Neuronal stem cell (in vitro differentiated cells): ENCODE measurements around the gene TGM5.

Experiments used
- DNase-seq: peaks from one replicate; pipeline ENCODE4 v3.0.0-alpha.2; 2013; ENCODE audit warnings: low spot score
- H2AFZ ChIP-seq: one replicate; pipeline ENCODE4 v1.6.1; 2013; ENCODE audit warnings: mild to moderate bottlenecking, low read length, inconsistent platforms
- H2AK5ac ChIP-seq: 2 replicates; pipeline ENCODE4 v1.6.1; 2013; ENCODE audit warnings: low read depth, mild to moderate bottlenecking, inconsistent platforms, low read length, moderate library complexity, mixed read lengths
- H2BK120ac ChIP-seq: 2 replicates; pipeline ENCODE4 v1.6.1; 2013; ENCODE audit warnings: low read depth, mild to moderate bottlenecking, inconsistent platforms, low read length, moderate library complexity, mixed read lengths
- H2BK12ac ChIP-seq: one replicate; pipeline ENCODE4 v1.6.1; 2013; ENCODE audit warnings: low read length, inconsistent platforms
- H2BK15ac ChIP-seq: 2 replicates; pipeline ENCODE4 v1.6.1; 2013; ENCODE audit warnings: mild to moderate bottlenecking, low read length, inconsistent platforms, mixed read lengths
- H2BK5ac ChIP-seq: one replicate; pipeline ENCODE4 v1.6.1; 2013; ENCODE audit warnings: inconsistent platforms, mild to moderate bottlenecking, low read length, moderate library complexity
- H3K14ac ChIP-seq: one replicate; pipeline ENCODE4 v1.6.1; 2013; ENCODE audit warnings: low read length, inconsistent platforms
- H3K18ac ChIP-seq: 2 replicates; pipeline ENCODE4 v1.6.1; 2013; ENCODE audit warnings: low read length, inconsistent platforms
- H3K23ac ChIP-seq: 2 replicates; pipeline ENCODE4 v1.6.1; 2013; ENCODE audit warnings: low read depth, mild to moderate bottlenecking, mixed read lengths, low read length, inconsistent platforms; ENCODE audit not compliant: poor library complexity
- H3K27ac ChIP-seq: replicated peaks from 3 replicates; pipeline ENCODE4 v1.5.1; 2013; ENCODE audit warnings: low read length, inconsistent platforms
- H3K27me3 ChIP-seq, 3 experiments: 2 replicates each; pipeline ENCODE4 v1.6.1; 2013; ENCODE audit warnings: low read length in 3 of 3, mild to moderate bottlenecking in 2 of 3, inconsistent platforms in 1 of 3, low read depth in 1 of 3, mixed read lengths in 1 of 3, moderate library complexity in 1 of 3; ENCODE audit not compliant: control insufficient read depth in 3 of 3, insufficient read depth in 3 of 3
- H3K36me3 ChIP-seq, 2 donors: replicated peaks in 1 of 2; 2 replicates each; pipeline ENCODE4 v1.6.1; 2013; ENCODE audit warnings: low read length in 2 of 2; ENCODE audit not compliant: control insufficient read depth in 2 of 2, insufficient read depth in 2 of 2
- H3K4ac ChIP-seq: 2 replicates; pipeline ENCODE4 v1.6.1; 2013; ENCODE audit warnings: inconsistent platforms, mild to moderate bottlenecking, low read length, moderate library complexity
- H3K4me1 ChIP-seq, 2 donors: 1 replicate in 1 of 2; 2 replicates in 1 of 2; pipeline ENCODE4 v1.6.1; 2013; ENCODE audit warnings: low read length in 2 of 2, low read depth in 1 of 2; ENCODE audit not compliant: control insufficient read depth in 2 of 2, insufficient read depth in 1 of 2
- H3K4me2 ChIP-seq: one replicate; pipeline ENCODE4 v1.6.1; 2013; ENCODE audit warnings: mild to moderate bottlenecking, low read length, inconsistent platforms; ENCODE audit not compliant: insufficient read depth, poor library complexity, severe bottlenecking
- H3K4me3 ChIP-seq, 2 donors: 2 replicates each; pipeline ENCODE4 v1.5.1; 2013; ENCODE audit warnings: low read length in 2 of 2, mild to moderate bottlenecking in 2 of 2, inconsistent platforms in 1 of 2, moderate library complexity in 1 of 2
- H3K79me1 ChIP-seq: one replicate; pipeline ENCODE4 v1.6.1; 2013; ENCODE audit warnings: low read depth, mild to moderate bottlenecking, inconsistent platforms, low read length, moderate library complexity
- H3K9ac ChIP-seq: one replicate; pipeline ENCODE4 v1.6.1; 2013; ENCODE audit warnings: mild to moderate bottlenecking, low read depth, low read length, inconsistent platforms; ENCODE audit not compliant: poor library complexity
- H3K9me3 ChIP-seq, 2 donors: replicated peaks in 1 of 2; 2 replicates each; pipeline versions ENCODE3 to v1.6.1; 2013; ENCODE audit warnings: low read length in 2 of 2, mild to moderate bottlenecking in 2 of 2, inconsistent platforms in 1 of 2, low read depth in 1 of 2, mixed read lengths in 1 of 2, moderate library complexity in 1 of 2; ENCODE audit not compliant: control insufficient read depth in 2 of 2, insufficient read depth in 1 of 2
- H4K8ac ChIP-seq: one replicate; pipeline ENCODE4 v1.6.1; 2013; ENCODE audit warnings: low read depth, mild to moderate bottlenecking, inconsistent platforms, low read length, moderate library complexity
- H4K91ac ChIP-seq: one replicate; pipeline ENCODE4 v1.6.1; 2013; ENCODE audit warnings: low read length, low read depth, mild to moderate bottlenecking, inconsistent platforms; ENCODE audit not compliant: poor library complexity
- WGBS, 2 donors: extraction: QIAGEN DNeasy Blood & Tissue Kit; methylation state at CpG; one replicate each; pipeline ENCODE4 v1.1.7; 2013; ENCODE audit warnings: missing lambda C conversion rate in 2 of 2, mixed read lengths in 1 of 2; ENCODE audit not compliant: insufficient read length in 2 of 2, insufficient replicate concordance in 1 of 2; ENCODE audit errors: extremely low coverage in 2 of 2; 5-methylcytosine and 5-hydroxymethylcytosine counted together

TGM5 gene

GRCh38 chr15:43194795-43195194 is 71.9 kb downstream of the TGM5 start:
- H3K36me3 ChIP-seq = peaks cover 8 to 68% of the 10 kb centered on the region in 2 donors
- no peak overlapping the region for H3K4me3 ChIP-seq
- no CpG with 5 or more reads among the region's 2 CpGs for WGBS, 2 donors
- no peak overlapping the region for H2AFZ ChIP-seq
- H3K9me3 ChIP-seq = no peaks in the 10 kb centered on the region
- no peak overlapping the region for H3K9ac ChIP-seq
- no peak overlapping the region for H2BK15ac ChIP-seq
- H2AK5ac ChIP-seq = no peak overlapping the region
- no peaks in the 10 kb centered on the region for H3K27me3 ChIP-seq
- H3K4me2 ChIP-seq = no peak overlapping the region
- no peak for DNase-seq
- no peak overlapping the region for H3K18ac ChIP-seq
- H3K79me1 ChIP-seq = peaks cover 3% of the 10 kb centered on the region
- no peak overlapping the region for H3K23ac ChIP-seq
- no peak overlapping the region for H4K8ac ChIP-seq
- no peak overlapping the region for H3K4ac ChIP-seq
- H4K91ac ChIP-seq = no peak overlapping the region
- H2BK5ac ChIP-seq = no peak overlapping the region
- H2BK120ac ChIP-seq = no peak overlapping the region
- no peak overlapping the region for H2BK12ac ChIP-seq
- H3K4me1 ChIP-seq = no peaks in the 10 kb centered on the region
- H3K14ac ChIP-seq = no peak overlapping the region
- no peak overlapping the region for H3K27ac ChIP-seq

DNA sequence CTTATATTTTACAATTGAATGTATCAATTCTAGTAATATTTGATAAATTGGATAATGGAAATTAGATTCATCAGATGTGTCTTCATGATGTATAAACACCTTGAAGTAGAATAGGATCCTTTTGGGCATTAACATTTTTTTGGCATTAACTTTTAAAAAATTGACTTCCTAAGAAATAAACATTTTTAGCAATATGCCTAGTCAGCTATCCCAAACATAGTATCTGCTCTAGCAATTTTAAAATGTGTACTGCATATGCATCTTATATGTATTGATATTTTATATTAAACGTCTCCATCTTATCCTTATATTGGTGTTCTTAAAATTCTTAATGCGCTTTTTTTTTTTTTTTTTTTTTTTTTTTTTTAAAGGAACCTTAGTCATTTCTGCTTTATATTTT is 73.0 kb downstream of the TGM5 start:
- Histone ChIP-seq H3K79me1 (peaks cover 3% of the 10 kb centered on the region), H2BK120ac (no peak overlapping the region), H3K14ac (no peak overlapping the region), H3K36me3 (peaks cover 10 to 77% of the 10 kb centered on the region in 2 donors), H2AK5ac (no peak overlapping the region), H3K18ac (no peak overlapping the region), H3K4me3 (no peak overlapping the region), H2BK12ac (no peak overlapping the region), H2BK15ac (no peak overlapping the region), H3K4me1 (no peaks in the 10 kb centered on the region), H3K4me2 (no peak overlapping the region), H3K27me3 (no peaks in the 10 kb centered on the region), H3K9me3 (no peaks in the 10 kb centered on the region), H3K23ac (no peak overlapping the region), H4K91ac (no peak overlapping the region), H2AFZ (no peak overlapping the region), H3K9ac (no peak overlapping the region), H3K27ac (no peak overlapping the region), H2BK5ac (no peak overlapping the region), H3K4ac (no peak overlapping the region), H4K8ac (no peak overlapping the region)
- WGBS, 2 donors = no CpG with 5 or more reads among the region's 2 CpGs
- no peak for DNase-seq

GRCh38 chr15:43190178-43190577 is 76.5 kb downstream of the TGM5 start:
- no peak overlapping the region for H2BK12ac ChIP-seq
- peaks cover 10 to 73% of the 10 kb centered on the region in 2 donors for H3K36me3 ChIP-seq
- no peak for DNase-seq

DNA sequence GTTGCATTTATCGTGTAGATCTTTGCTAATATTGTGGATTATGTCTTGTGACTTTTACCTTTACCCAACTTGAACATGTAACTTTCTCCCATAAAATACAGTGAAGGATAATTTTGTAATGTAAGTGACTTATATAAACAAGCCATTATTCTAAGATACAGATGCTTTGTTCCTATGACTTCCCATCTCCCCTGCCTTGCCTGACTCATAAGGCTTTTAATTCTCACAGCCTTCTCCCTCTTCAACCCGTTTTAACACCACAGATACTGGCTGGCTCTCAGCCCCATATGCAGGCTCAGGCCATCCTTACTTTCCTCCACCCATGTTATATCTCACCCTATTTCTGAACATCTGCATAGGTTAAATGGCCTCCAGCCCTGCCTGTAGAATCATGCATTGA is 77.4 kb downstream of the TGM5 start:
- no peak overlapping the region for H4K8ac ChIP-seq
- no peak overlapping the region for H3K4me3 ChIP-seq
- H4K91ac ChIP-seq = no peak overlapping the region
- no peaks in the 10 kb centered on the region for H3K27me3 ChIP-seq
- no CpG with 5 or more reads among the region's 2 CpGs for WGBS, 2 donors
- no peak overlapping the region for H2BK12ac ChIP-seq
- no peak overlapping the region for H3K14ac ChIP-seq
- H3K4me1 ChIP-seq = peaks cover 4 to 7% of the 10 kb centered on the region in 2 donors
- no peak overlapping the region for H3K4ac ChIP-seq
- H3K36me3 ChIP-seq = peaks cover 7 to 68% of the 10 kb centered on the region in 2 donors
- H3K4me2 ChIP-seq = no peak overlapping the region
- no peak overlapping the region for H3K18ac ChIP-seq
- no peak for DNase-seq
- no peak overlapping the region for H2BK5ac ChIP-seq
- no peak overlapping the region for H2BK120ac ChIP-seq
- H2AFZ ChIP-seq = no peak overlapping the region
- peaks cover 3% of the 10 kb centered on the region for H3K79me1 ChIP-seq
- no peak overlapping the region for H2BK15ac ChIP-seq
- H2AK5ac ChIP-seq = no peak overlapping the region
- no peaks in the 10 kb centered on the region for H3K9me3 ChIP-seq
- H3K9ac ChIP-seq = no peak overlapping the region
- no peak overlapping the region for H3K27ac ChIP-seq
- no peak overlapping the region for H3K23ac ChIP-seq

More at GRCh38 chr15:43190178-43190577, 76.5 kb downstream of the TGM5 start:
- Histone ChIP-seq H3K27ac (no peak overlapping the region), H3K4me3 (no peak overlapping the region), H2BK5ac (no peak overlapping the region), H3K4ac (no peak overlapping the region), H2BK120ac (no peak overlapping the region), H4K8ac (no peak overlapping the region), H3K79me1 (peaks cover 3% of the 10 kb centered on the region), H3K18ac (no peak overlapping the region), H2AK5ac (no peak overlapping the region), H3K4me1 (peaks cover 1 to 7% of the 10 kb centered on the region in 2 donors), H3K14ac (no peak overlapping the region), H3K9ac (no peak overlapping the region), H2BK15ac (no peak overlapping the region), H3K23ac (no peak overlapping the region), H4K91ac (no peak overlapping the region), H3K27me3 (no peaks in the 10 kb centered on the region), H3K9me3 (no peaks in the 10 kb centered on the region), H3K4me2 (no peak overlapping the region), H2AFZ (no peak overlapping the region)
- WGBS, 2 donors = no CpG with 5 or more reads among the region's 1 CpG
